GM20000 (cell line): ENCODE measurements around the gene SKIDA1.

Experiments
- DNase-seq: peaks from one replicate; pipeline ENCODE4 v3.0.0; 2012; ENCODE audit warnings: low spot score
- TF ChIP-seq, protein P1 (sequence below): IDR thresholded peaks from 2 replicates; pipeline ENCODE4 v1.5.1; 2012; ENCODE audit warnings: mild to moderate bottlenecking, control low read depth; ENCODE audit errors: extremely low read depth, missing control alignments

The SKIDA1 gene

DNA sequence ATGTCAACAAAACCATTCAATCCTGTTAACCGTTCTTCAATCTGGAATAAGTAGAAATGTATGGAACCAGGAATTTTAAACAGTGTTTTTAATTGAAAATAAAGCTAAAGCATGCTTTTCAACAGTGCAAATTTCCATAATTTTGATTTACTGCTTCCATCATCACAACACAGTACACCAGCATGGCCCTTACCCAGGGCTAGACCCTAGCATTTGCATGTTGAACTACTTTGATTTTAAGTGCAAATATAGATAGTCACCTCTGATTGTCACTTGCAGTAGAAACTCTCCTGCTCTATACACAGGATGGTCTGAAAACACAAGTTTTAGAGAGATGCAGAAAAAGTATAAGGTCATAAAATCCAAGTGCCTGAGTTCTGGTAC, 12.1 kb downstream of the SKIDA1 start:
- TF ChIP-seq, protein P1, sequence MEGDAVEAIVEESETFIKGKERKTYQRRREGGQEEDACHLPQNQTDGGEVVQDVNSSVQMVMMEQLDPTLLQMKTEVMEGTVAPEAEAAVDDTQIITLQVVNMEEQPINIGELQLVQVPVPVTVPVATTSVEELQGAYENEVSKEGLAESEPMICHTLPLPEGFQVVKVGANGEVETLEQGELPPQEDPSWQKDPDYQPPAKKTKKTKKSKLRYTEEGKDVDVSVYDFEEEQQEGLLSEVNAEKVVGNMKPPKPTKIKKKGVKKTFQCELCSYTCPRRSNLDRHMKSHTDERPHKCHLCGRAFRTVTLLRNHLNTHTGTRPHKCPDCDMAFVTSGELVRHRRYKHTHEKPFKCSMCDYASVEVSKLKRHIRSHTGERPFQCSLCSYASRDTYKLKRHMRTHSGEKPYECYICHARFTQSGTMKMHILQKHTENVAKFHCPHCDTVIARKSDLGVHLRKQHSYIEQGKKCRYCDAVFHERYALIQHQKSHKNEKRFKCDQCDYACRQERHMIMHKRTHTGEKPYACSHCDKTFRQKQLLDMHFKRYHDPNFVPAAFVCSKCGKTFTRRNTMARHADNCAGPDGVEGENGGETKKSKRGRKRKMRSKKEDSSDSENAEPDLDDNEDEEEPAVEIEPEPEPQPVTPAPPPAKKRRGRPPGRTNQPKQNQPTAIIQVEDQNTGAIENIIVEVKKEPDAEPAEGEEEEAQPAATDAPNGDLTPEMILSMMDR, result no peak
- DNase-seq, result no peak

DNA sequence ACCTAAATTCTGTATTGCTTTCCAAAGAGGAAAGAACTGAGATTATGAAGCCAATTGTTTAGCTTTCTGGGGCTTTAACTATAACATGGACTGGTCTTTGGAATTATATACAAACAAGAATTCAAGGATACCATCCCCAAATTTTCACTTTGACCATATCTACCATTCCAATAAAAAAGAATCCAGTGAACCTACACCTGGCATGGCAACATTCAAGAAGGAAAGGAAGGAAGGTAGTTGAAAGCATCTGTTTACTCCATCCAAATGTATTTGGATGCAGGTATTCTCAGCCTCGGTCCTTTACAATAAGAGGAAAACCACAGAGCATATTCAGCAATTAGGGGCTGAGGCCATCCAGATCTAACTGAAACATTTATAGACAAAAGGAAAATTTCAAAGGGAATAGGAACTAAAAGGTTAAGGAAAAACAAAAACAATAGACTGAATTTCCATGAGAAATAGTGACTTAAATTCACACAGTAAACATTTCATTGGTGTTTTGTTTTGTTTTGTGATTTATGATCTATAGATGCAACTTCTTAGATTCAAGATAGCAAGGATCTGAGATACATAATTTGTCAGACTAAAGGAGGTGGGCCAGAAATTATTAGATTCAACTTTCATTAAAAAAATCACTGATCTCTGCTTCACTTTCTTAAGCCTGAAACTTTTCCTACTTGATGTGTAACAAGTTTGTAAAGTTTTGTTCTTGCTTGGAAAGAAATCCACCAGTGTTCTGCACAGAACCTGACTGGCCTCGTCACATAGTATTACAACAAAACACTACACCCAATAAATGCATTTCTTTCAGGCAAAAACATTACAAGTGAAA, 12.7 kb downstream of the SKIDA1 start:
- TF ChIP-seq, protein P1, result no peak
- DNase-seq, result no peak

DNA sequence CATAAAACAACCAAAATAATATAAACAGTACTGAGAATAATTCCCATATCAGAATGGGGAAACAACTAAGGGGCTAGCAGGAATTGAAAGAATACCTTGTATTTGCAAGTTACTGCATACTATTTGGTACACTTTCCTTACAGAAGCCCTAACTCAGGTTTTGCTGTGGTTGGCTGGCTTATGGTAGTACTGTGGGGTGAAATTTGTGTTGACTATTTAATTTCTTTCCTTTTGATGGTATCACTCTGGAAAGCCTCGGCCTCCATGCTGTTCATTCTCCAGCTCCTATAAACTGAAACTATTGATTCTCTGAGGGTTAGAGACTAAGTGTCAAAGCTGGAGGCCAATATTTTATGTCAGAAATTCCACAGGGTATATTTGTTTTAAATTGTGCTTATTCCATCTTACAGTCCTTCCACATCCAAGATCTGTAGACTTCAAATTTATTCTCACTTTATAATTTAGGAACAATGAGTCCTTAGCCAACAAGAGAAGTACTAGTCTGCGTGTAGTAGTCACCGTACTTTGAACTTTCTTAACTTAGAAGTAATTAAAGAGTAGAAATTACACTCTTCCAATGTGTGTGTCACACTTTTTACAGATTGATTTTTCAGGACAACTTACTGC, 13.4 kb downstream of the SKIDA1 start:
- TF ChIP-seq, protein P1, result no peak
- no peak for DNase-seq

GRCh38 chr10:21511095-21511570, 14.3 kb downstream of the SKIDA1 start:
- TF ChIP-seq, protein P1, result no peak
- DNase-seq, result no peak

DNA sequence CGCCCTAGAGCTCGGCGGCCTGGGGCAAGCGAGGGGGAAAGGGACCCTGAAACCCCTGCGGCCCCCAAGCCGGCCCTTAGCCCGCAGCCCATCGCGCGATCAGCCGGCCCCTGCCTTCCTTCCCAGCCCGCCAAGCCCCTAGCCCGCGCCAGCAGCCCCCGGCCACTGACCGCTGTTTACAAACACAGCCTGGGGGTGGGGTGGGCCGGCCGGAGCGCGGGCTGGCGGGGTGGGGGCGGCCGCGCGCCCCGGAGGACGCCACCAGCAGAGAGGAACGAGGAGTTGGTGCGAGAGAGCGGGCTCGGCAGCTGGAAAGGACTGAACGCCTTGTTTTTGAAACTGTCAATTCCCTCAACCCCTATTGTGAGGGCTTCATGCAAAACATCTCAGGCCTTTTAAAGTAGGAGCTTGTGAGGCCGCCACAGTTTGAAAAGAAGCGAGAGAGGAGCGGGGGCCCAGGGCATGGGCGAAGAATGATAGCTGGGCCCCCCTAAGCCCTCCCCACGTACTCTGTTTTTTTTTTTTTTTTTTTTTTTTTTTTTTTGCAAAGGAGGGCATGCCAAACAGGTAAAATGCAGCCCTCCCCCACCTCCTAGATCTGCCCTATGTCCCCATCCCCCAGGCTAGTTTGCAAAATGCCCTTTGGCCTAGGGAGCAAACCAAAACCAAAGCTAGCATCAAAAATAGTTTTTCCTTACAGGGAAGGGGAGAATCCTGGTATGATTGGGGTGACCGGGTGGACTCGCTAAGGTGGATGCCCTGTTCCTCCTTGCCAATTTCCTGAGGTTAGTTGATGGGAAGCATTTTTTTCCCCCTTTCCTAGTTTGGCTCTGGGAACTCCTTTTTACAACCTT, 15.0 kb downstream of the SKIDA1 start:
- TF ChIP-seq, protein P1, result no peak
- DNase-seq, result peak; percentile 51

DNA sequence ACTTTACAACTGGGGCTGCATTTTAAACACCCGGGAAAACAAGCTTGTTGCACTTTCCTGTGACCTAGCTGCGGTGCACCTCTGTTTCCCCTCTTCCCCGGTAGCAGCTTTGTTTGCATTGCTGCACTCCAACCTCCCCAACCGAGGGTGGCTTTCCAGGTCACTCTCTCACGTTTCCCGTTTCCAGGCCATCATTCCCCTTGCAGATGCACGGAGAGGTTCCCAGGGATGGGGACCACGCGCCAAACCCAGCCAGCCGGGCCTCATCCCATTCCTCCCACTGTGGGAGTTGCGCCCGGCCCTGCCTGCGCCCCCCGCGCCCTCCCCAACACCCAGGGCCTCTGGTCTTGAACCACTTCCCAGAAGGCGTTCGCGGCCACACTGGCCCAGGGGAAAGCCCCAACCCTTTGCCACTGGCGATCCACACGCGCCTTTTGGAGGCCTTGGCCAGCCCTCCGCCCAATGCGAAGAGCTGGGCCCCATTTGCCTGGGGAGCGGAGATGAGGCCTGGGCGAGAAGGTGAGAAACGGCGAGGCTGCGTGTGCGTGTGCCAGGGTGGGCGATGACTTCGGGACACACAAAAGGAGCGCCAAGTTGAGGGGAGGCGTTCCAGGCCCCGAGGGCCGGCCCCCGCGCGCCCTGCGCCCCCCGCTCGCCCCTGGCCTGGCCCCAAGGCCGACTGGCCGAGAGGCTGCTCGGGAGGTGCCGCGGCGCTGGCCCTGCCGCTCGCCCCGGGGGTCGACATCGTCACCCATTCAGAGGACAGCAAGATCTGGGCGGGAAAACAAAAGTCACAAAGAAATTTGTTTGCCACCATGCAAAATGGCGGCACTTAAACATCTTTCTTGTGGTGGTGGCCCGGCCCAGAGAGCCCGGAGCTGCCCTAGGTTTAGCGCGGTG, 15.9 kb downstream of the SKIDA1 start:
- TF ChIP-seq, protein P1, result no peak
- DNase-seq, result peak; percentile 33
